ENCODE measurements around the gene ABL2. TPM values are rescaled to one million over a fixed set of nuclear protein-coding genes. Genes with fewer than 3 reads are reported as not detected.

ABL2 gene
- total and polyA plus RNA-seq, 2 donors (not counting 3 experiments of a cell fraction or from before 2014, with no cell fraction given), result 41.8 to 158 TPM

DNA sequence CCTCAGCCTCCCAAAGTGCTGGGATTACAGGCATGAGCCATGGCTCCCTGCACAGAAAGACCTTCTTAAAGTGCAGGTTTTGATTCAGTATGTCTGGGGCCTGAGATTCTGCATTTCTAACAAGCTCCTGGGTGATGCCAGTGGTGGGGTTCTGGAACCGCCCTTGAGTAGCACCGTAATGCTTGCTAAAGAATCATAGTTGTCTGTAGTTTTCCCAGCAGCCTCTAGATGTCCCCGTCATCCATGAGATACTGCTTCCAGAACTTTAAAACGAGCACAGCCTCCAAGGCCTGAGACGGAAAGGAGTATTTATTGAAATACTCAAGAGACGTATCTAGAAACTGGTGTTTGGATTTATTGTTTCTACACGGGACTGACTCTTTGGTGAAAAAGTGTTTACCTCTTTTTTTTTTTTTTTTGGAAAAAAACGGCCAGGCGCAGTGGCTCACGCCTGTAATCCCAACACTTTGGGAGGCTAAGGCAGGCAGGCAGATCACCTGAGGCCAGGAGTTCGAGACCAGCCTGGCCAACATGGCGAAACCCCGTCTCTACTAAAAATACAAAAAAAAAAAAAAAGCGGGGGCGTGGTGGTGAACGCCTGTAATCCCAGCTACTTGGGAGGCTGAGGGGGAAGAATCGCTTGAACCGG, 150.2 kb downstream of the ABL2 start:
- ChIA-PET POLR2A (interaction anchor here (0.6 kb wide), 1 partner anchor 32 kb away, joined by 11 read pairs; no protein-coding TSS in a partner anchor), CTCF (interaction anchor here (0.6 to 4.5 kb wide), 15 partner anchors 9 to 731 kb away, joined by 3 to 27 read pairs (median 4); no protein-coding TSS in a partner anchor)
- H2AFZ ChIP-seq (ENCODE audit: low read depth, low read length), result no peak overlapping the region
- no TSS peak for BruUV-seq (replicated peaks)
- dilution Hi-C loops (cut with MboI; ENCODE audit: extremely low pct_ligation_motif_present, low sequenced_read_pairs), result no loop called here
- no peak overlapping the region for H3K27ac ChIP-seq (ENCODE audit: insufficient read depth, low read depth, low read length)
- TF ChIP-seq, protein P1, sequence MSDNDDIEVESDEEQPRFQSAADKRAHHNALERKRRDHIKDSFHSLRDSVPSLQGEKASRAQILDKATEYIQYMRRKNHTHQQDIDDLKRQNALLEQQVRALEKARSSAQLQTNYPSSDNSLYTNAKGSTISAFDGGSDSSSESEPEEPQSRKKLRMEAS (IDR thresholded peaks at IDR 0.05; ENCODE audit: insufficient read depth, insufficient read length), result no peak
- TF ChIP-seq POLR2AphosphoS5 (IDR thresholded peaks at IDR 0.05; ENCODE audit: insufficient read depth, low read depth, low read length), result no peak
- no peak for TF ChIP-seq GATA2 (IDR thresholded peaks at IDR 0.05; ENCODE audit: insufficient read depth, insufficient read length, low read depth, low read length)
- peak; percentile 60 to 64 for TF ChIP-seq CTCF (IDR thresholded peaks at IDR 0.05; ENCODE audit: extremely low read depth in 1 of 2, insufficient read depth in 1 of 2, low read depth in 1 of 2, low read length in 2 of 2)
- TF ChIP-seq EZH2 (IDR thresholded peaks at IDR 0.05; ENCODE audit: borderline replicate concordance, low read depth, low read length, severe bottlenecking), result no peak
- no peak for TF ChIP-seq POLR2A (IDR thresholded peaks at IDR 0.05; ENCODE audit: low read depth, low read length)
- no peak for TF ChIP-seq MYC (IDR thresholded peaks at IDR 0.05; ENCODE audit: low read depth, low read length)
- no peaks in the 10 kb centered on the region for H3K9me1 ChIP-seq (replicated peaks; ENCODE audit: control insufficient read depth, extremely low read depth, insufficient read depth, low read length)
- no peaks in the 10 kb centered on the region for H4K20me1 ChIP-seq (replicated peaks; ENCODE audit: control insufficient read depth, extremely low read depth, insufficient read depth, low read length)
- peaks cover 14% of the 10 kb centered on the region for H3K4me1 ChIP-seq (ENCODE audit: control insufficient read depth, extremely low read depth, insufficient read depth, low read length)
- no peaks in the 10 kb centered on the region for H3K9me3 ChIP-seq (replicated peaks; ENCODE audit: control insufficient read depth, insufficient read depth, low read length)
- peak; percentile 93 for FAIRE-seq
- no peaks in the 10 kb centered on the region for H3K36me3 ChIP-seq (ENCODE audit: control insufficient read depth in 2 of 2, extremely low read depth in 1 of 2, insufficient read depth in 2 of 2, low read length in 2 of 2)
- no peak overlapping the region for H3K4me2 ChIP-seq (ENCODE audit: insufficient read depth, low read length)
- H3K79me2 ChIP-seq (ENCODE audit: control insufficient read depth, insufficient read depth, low read length), result peaks cover 12% of the 10 kb centered on the region
- no peak overlapping the region for H3K4me3 ChIP-seq (replicated peaks in 1 of 3; ENCODE audit: insufficient read depth in 1 of 3, low read depth in 1 of 3, low read length in 3 of 3)
- no peaks in the 10 kb centered on the region for H3K27me3 ChIP-seq (ENCODE audit: control insufficient read depth in 2 of 2, insufficient read depth in 2 of 2, low read length in 2 of 2)
- no peak overlapping the region for H3K9ac ChIP-seq (replicated peaks; ENCODE audit: extremely low read depth, insufficient read depth, low read length)
- intact Hi-C loops (cut with micrococcal nuclease), result loop anchor here (1.0 to 10.0 kb wide), 4 partner anchors 115 to 626 kb away; no protein-coding TSS in a partner anchor
- DNase-seq (ENCODE audit: low read depth, low spot score), result peak; percentile 69

Measured in endothelial cell of umbilical vein (primary cell).